ENCODE data around the gene IQSEC1. TPM values are rescaled to one million over a fixed set of nuclear protein-coding genes. Genes with fewer than 3 reads are reported as not detected.

IQSEC1 gene
- total RNA-seq, 2 experiments from 2014 or later: 20.1 to 22.2 TPM

GRCh38 chr3:12939137-12939536 is 134.1 kb downstream of the IQSEC1 start:
- no peaks in the 10 kb centered on the region for H3K27me3 Mint-ChIP-seq
- no peak for DNase-seq
- no peaks in the 10 kb centered on the region for H3K9me3 Mint-ChIP-seq
- H3K4me1 Mint-ChIP-seq: no peaks in the 10 kb centered on the region
- H3K36me3 Mint-ChIP-seq: peaks cover 3% of the 10 kb centered on the region
- H3K4me3 Mint-ChIP-seq: no peak overlapping the region
- no peak overlapping the region for H3K27ac Mint-ChIP-seq

GRCh38 chr3:12938258-12938711 is 134.9 kb downstream of the IQSEC1 start:
- H3K36me3 Mint-ChIP-seq: peaks cover 3% of the 10 kb centered on the region
- no peaks in the 10 kb centered on the region for H3K9me3 Mint-ChIP-seq
- DNase-seq: no peak
- no peaks in the 10 kb centered on the region for H3K4me1 Mint-ChIP-seq
- no peak overlapping the region for H3K4me3 Mint-ChIP-seq
- no peaks in the 10 kb centered on the region for H3K27me3 Mint-ChIP-seq
- H3K27ac Mint-ChIP-seq: no peak overlapping the region

DNA sequence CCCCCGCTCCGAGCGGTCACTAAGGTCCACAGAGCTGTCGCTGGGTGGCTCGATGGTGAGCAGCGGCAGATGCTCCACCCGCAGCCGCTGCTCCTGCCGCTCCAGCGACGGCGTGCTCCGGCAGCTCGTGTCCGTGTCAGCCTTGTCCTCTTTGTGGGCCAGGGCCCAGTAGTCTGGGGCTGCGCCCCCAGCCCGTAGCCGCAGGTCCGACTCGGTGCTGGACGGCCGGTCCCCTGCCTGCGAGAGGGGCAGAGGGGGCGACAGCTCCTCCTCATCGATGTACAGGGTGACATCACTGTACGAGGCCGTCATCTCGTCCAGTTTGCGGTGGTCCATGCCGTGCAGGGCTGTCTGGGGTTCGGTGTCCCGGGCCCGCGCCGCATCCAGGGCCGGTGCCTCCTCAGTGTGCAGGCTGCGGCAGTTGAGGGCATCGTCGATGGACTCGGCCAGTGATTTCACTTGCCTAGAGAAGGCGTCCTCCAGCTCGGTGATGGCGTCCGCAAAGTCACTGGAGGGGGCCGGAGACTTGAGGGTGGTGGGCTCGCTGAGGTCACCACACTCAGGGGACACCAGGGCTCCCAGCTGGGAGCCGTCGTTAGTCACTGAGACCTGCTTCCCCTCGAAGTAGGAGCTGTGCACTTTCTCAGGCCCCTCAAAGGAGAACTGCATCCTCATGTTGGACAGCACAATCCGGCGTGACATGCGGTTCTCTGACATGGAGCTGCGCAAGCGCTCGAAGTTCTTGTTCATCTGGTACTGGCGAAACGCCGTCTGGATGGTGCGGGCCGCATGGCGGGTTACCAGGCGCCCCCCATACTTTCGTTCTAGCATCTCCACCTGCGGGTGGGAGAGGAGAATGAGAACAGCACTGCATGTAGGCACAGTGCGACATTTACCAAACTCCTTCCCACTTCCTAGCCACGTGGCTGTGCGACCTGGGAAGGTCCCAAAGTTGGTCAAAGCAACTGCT is 137.1 kb downstream of the IQSEC1 start:
- Mint-ChIP-seq H3K9me3 (no peaks in the 10 kb centered on the region), H3K4me3 (no peak overlapping the region), H3K27ac (no peak overlapping the region), H3K4me1 (peaks cover 2% of the 10 kb centered on the region), H3K27me3 (no peaks in the 10 kb centered on the region), H3K36me3 (peaks cover 3% of the 10 kb centered on the region)
- no peak for DNase-seq

DNA sequence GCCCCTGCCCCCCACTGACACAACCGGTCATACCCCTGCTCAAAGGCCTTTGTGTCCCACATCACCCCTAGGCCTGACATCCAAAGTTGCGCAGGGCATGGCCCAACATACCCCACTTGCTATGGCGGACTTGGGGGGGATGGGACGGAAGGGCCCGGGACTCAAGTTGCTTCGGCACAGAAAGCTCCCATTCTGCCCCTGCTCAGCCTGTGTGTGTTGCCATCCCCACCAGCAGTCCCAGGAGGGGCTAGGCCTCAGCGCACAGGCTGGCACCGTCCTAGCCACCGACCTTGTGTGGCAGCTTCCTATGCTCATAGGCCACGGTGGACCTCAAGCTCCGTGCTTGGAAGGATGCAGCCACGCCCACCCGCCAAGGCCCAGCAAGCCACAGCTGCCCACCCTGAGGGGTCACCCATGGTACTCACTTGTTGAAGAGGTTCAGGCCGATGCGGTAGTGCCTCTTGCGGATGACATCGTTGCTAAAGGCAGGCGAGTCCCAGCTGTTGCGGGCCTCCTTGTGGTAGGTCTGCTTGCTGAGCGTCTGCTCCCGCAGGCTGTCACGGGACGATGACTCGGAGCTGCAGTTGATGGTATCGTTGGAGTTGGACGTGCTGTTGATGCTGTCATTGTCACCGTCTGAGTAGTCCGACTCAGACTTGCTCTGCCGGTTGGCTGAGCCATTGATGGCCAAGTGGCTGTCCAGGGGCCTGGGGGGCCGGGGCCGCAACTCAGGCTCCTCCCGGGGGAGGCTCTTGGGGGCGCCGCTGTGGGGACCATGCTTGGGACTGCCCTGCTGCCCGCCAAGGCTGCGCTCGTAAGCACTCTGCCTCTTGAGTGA is 138.0 kb downstream of the IQSEC1 start:
- no peaks in the 10 kb centered on the region for H3K9me3 Mint-ChIP-seq
- no peaks in the 10 kb centered on the region for H3K27me3 Mint-ChIP-seq
- DNase-seq: no peak
- peaks cover 2% of the 10 kb centered on the region for H3K4me1 Mint-ChIP-seq
- H3K27ac Mint-ChIP-seq: no peak overlapping the region
- peaks cover 3% of the 10 kb centered on the region for H3K36me3 Mint-ChIP-seq
- no peak overlapping the region for H3K4me3 Mint-ChIP-seq

- no peak for DNase-seq
- H3K4me1 Mint-ChIP-seq: peaks cover 4% of the 10 kb centered on the region
- no peaks in the 10 kb centered on the region for H3K27me3 Mint-ChIP-seq
- no peaks in the 10 kb centered on the region for H3K36me3 Mint-ChIP-seq
- no peak overlapping the region for H3K27ac Mint-ChIP-seq
- no peaks in the 10 kb centered on the region for H3K9me3 Mint-ChIP-seq
- H3K4me3 Mint-ChIP-seq: no peak overlapping the region
These were observed 138.8 kb downstream of the IQSEC1 start for GRCh38 chr3:12934431-12934830.

DNA sequence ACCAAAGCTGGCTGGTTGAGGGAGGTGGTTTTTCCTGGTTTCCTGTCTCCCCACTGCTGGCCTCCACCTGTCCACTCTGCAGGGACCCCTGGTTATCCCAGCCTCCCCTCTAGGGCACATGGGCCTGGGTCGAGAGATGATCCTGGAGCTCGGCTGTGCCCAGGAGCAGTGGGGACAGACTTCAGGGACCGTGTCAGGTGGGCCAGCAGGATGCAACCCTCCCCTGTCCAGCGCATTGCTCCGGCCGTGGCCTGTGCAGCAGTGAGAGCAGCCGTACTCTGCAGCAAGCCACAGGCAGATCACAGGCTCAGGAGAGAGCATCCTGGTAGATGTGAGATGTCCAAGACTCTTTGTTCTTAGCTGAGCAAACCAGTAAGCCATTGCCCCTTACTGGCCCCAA is 139.3 kb downstream of the IQSEC1 start:
- H3K4me1 Mint-ChIP-seq: peaks cover 4% of the 10 kb centered on the region
- H3K4me3 Mint-ChIP-seq: no peak overlapping the region
- no peaks in the 10 kb centered on the region for H3K36me3 Mint-ChIP-seq
- H3K27ac Mint-ChIP-seq: no peak overlapping the region
- no peak for DNase-seq
- H3K27me3 Mint-ChIP-seq: no peaks in the 10 kb centered on the region
- no peaks in the 10 kb centered on the region for H3K9me3 Mint-ChIP-seq

DNA sequence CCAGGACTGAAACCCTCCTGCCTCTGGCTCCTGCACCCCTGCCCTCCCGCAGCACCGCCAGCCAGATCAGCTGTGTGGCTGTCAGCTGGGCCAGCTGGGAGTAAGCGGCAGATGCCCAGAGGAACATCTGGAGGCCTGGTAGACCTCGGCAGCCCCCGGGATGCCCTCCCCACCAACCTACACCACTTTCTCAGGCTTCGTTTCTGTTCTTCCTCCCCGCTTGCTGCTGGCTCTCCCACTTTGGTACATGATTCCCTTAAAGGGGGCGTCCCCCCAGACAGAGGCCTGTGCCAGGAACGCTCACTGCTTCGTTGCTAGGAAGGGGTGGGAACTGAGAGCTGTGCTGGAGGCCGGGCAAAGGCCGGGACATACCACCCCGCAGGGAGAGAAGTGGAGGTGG is 140.5 kb downstream of the IQSEC1 start:
- Mint-ChIP-seq H3K36me3 (no peaks in the 10 kb centered on the region), H3K27ac (no peak overlapping the region), H3K4me1 (peaks cover 4% of the 10 kb centered on the region), H3K4me3 (no peak overlapping the region), H3K9me3 (no peaks in the 10 kb centered on the region), H3K27me3 (no peaks in the 10 kb centered on the region)
- no peak for DNase-seq

- no peaks in the 10 kb centered on the region for H3K27me3 Mint-ChIP-seq
- no peaks in the 10 kb centered on the region for H3K9me3 Mint-ChIP-seq
- H3K4me1 Mint-ChIP-seq: peaks cover 4% of the 10 kb centered on the region
- no peak overlapping the region for H3K4me3 Mint-ChIP-seq
- H3K27ac Mint-ChIP-seq: no peak overlapping the region
- DNase-seq: no peak
- no peaks in the 10 kb centered on the region for H3K36me3 Mint-ChIP-seq
These were observed 140.9 kb downstream of the IQSEC1 start for GRCh38 chr3:12932347-12932746.

GRCh38 chr3:12931273-12931905 is 141.8 kb downstream of the IQSEC1 start:
- H3K9me3 Mint-ChIP-seq: no peaks in the 10 kb centered on the region
- H3K36me3 Mint-ChIP-seq: no peaks in the 10 kb centered on the region
- H3K27ac Mint-ChIP-seq: no peak overlapping the region
- H3K27me3 Mint-ChIP-seq: no peaks in the 10 kb centered on the region
- H3K4me3 Mint-ChIP-seq: no peak overlapping the region
- DNase-seq: no peak
- peaks cover 4% of the 10 kb centered on the region for H3K4me1 Mint-ChIP-seq

DNA sequence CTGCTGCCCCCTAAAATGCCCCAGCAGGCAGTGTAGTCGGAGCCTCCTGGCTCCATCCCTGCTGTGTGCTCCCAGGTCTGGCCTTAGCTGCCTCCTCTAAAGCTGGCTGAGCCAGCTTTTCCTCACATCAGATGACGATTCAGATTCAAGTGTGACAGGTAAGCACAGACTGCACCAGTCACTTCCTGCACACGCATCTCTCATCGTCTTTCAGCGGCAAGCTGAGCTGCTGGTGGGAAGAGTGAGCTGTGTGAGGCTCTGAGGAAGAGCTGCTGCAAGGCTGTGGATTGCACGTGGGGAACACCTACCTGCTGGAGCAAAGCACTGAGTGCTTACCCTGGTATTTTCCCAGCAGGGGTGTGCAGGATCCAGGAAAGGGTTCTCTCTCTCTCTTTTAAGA is 143.4 kb downstream of the IQSEC1 start:
- Mint-ChIP-seq H3K27me3 (no peaks in the 10 kb centered on the region), H3K4me3 (no peak overlapping the region), H3K27ac (no peak overlapping the region), H3K4me1 (peaks cover 4% of the 10 kb centered on the region), H3K9me3 (no peaks in the 10 kb centered on the region), H3K36me3 (no peaks in the 10 kb centered on the region)
- DNase-seq: no peak

DNA sequence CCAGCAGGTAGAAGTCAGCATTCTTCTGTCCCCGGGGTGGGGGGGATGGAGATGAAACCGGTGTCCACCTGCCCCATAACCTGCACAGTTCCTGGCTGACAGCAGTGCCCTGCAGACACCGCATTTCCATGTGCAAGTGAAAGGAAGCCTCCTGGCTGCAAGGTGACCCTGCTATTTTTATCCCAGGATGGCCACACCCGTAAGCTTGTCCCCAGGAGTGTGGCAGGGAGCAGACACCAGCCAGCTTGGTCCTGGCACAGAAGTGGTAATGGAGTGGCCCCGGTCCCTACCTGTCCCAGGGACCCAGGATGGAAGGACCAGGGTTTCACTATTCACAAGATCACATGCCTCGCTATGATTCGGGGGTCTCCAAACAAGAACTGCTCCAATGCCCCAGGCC is 146.6 kb downstream of the IQSEC1 start:
- H3K36me3 Mint-ChIP-seq: peaks cover 2% of the 10 kb centered on the region
- DNase-seq: no peak
- no peaks in the 10 kb centered on the region for H3K27me3 Mint-ChIP-seq
- no peak overlapping the region for H3K27ac Mint-ChIP-seq
- H3K4me1 Mint-ChIP-seq: peaks cover 2% of the 10 kb centered on the region
- no peaks in the 10 kb centered on the region for H3K9me3 Mint-ChIP-seq
- H3K4me3 Mint-ChIP-seq: no peak overlapping the region

- DNase-seq: no peak
- peaks cover 2% of the 10 kb centered on the region for H3K36me3 Mint-ChIP-seq
- H3K9me3 Mint-ChIP-seq: no peaks in the 10 kb centered on the region
- H3K27ac Mint-ChIP-seq: no peak overlapping the region
- H3K4me1 Mint-ChIP-seq: peaks cover 2% of the 10 kb centered on the region
- H3K4me3 Mint-ChIP-seq: no peak overlapping the region
- no peaks in the 10 kb centered on the region for H3K27me3 Mint-ChIP-seq
These were observed 147.6 kb downstream of the IQSEC1 start for GRCh38 chr3:12925648-12926047.

DNA sequence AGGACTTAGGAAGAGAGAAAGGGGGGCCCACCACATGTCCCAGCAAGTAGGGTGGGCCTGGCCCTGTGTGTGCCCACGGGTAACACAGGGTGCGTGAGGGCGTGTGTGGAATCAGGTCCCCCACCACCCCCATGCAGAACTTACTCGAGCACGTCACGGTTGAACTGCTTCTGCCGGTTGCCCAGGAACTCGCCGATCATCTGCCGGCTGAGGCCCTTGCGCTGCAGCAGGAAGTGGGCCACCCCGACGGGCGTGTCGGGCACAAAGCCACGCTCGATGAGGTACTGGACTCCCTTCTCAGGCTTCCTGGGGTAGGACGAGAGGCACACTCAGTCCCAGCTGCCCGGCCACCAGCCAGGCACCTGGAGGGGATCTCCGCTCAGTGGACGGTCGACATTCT is 148.8 kb downstream of the IQSEC1 start:
- no peaks in the 10 kb centered on the region for H3K4me1 Mint-ChIP-seq
- H3K36me3 Mint-ChIP-seq: peaks cover 2% of the 10 kb centered on the region
- no peak overlapping the region for H3K27ac Mint-ChIP-seq
- H3K9me3 Mint-ChIP-seq: no peaks in the 10 kb centered on the region
- H3K27me3 Mint-ChIP-seq: no peaks in the 10 kb centered on the region
- H3K4me3 Mint-ChIP-seq: no peak overlapping the region
- DNase-seq: no peak

DNA sequence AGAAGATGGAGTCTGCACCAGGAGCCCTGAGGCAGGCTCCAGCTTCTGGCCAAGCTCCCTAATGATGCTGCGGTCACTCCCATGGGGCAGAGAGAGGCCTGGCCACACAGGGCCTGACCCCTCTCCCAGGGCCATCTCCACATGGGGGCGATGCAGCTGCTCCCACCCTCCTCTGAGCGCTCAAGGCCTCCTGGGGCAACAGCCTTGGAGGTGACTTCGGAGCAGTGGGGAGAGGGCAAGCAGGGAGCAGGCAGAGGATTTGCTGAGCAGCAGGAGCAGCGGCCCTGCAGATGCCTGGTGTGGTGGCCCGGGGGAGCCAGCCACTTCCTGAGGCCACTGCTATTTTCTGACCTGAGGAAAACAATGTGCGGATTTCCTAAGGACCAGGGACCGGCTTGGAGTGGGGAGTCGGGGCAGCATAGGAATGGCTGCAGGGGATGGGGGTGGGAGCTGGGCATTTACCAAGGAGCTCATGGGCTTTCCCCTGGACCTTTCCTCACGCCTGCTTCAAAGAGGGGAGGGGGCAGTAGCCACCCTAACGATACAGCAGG is 150.3 kb downstream of the IQSEC1 start:
- Mint-ChIP-seq H3K4me3 (no peak overlapping the region), H3K36me3 (peaks cover 2% of the 10 kb centered on the region), H3K27me3 (no peaks in the 10 kb centered on the region), H3K9me3 (no peaks in the 10 kb centered on the region), H3K27ac (no peak overlapping the region), H3K4me1 (no peaks in the 10 kb centered on the region)
- no peak for DNase-seq

DNA sequence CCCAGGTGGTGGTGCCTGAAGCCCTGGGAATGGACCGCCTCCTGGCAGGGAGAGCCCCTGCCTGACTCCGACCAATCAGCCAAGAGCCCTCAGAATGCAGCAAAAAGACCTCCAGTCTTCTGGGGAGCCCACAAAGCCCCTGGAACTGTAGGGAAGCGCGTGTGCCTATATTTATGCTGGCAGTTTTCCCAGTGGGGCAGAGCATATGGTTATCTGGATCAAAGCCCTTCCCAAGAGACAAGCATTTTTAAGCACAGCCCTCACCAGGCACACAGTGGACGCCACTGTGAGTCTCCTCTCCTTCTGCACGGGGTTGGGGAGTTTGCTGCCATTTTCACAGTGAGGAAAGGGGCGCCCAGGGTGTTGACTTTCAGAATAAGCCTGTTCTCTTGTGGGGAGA is 150.9 kb downstream of the IQSEC1 start:
- no peak for DNase-seq
- Mint-ChIP-seq H3K36me3 (peaks cover 2% of the 10 kb centered on the region), H3K9me3 (no peaks in the 10 kb centered on the region)

More for the DNA sequence above, 150.9 kb downstream of the IQSEC1 start:
- H3K4me3 Mint-ChIP-seq: no peak overlapping the region
- no peak overlapping the region for H3K27ac Mint-ChIP-seq
- peaks cover 3% of the 10 kb centered on the region for H3K4me1 Mint-ChIP-seq
- no peaks in the 10 kb centered on the region for H3K27me3 Mint-ChIP-seq

Measured in activated naive CD8-positive, alpha-beta T cell treated with anti-CD3 and anti-CD28 coated beads for 36 hours (primary cell).